ENCODE data around the gene IL1F10.
A peak's percentile ranks its signal among the peaks of the same experiment; 100 is the strongest.

The IL1F10 gene

DNA sequence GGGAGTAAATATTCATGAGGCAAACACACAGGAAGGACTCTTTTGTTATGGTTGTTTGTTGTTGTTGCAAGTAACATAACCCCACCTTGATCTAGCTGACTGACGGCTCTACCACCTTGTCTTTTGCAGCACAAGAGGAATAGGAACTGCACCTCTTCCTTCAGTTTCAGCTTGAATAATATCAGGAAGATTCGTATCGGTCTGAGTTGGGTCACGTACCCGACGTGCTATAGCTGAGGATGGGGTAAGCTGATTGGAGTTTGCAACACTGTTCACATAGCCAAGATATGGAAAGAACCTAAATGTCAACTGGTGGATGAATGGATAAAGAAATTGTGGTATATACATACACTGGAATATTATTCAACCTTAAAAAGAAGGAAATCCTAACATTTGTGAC lies 45.1 kb downstream of the IL1F10 start:
- DNase-seq (ENCODE audit: low read depth): no peak

DNA sequence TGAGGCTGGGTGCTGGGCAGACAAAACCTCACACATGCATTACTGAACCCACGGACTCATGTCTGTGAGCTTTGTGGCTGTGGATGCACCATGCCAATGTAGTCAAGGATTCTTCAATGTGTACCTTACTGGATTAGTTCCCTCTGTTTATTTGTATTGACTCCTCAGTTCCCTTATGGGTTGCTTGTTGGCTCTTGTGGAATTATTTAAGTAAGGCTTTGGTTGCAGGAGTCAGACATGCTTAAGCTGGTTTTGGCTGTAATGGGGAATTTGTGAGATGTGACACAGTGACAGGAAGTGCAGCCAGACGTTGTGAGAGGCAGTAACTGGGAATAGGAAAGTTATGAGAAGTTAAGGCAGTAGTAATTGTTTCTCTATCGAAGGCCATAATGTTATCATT lies 46.0 kb downstream of the IL1F10 start:
- DNase-seq (ENCODE audit: low read depth): no peak

DNA sequence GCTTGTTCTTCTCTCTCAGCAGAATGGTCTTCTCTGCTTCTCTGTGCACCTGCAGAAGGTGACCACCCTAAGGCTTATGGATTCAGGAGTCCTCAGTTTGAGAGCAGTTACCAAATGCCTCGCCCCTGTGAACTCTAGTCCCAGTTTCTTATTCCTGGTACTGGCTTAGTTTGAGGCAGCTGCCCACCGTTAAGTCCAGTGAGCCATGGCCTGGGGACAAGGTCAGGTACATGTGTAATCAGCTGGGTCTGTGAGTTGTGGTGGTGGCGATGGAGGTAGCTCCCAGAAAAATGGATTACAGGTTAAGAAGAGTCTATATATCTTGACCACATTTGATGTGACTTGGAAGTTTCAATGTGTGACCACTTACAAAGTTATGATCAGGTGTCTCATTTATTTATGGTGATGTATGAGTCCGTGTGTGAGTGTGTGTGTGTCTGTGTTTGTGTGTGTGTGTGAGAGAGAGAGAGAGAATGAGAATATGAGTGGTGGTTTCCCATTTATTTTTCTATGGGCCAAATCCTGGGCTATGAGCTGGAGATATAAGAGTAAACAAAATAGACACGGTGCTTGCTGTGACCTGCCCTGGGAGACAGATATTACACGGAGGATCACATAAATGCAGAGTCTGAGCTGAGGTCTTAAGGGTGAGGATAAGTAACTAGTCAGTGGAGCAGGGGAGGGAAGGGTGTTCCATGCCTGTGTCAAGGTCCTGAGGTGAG lies 46.6 kb downstream of the IL1F10 start:
- no peak for DNase-seq (ENCODE audit: low read depth)

DNA sequence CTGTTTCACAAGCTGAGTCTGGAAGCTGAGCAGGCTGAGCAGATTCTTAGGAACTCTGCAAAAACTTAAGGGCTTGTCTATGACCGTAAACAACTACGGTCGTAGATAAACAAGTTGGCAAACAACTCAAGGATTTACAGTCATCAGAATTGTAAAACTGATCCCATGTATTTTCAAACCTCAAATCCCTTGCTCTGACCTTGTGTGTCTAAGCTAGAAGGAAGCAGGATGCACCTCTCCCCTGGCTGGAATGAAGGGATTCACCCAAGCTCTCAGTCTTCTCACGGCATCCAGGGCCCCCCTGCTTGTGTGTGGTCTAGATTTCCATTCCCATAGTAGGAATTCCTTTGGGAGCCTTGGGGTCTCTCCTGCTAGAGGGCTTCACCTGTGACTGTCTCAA lies 47.2 kb downstream of the IL1F10 start:
- no peak for DNase-seq (ENCODE audit: low read depth)

DNA sequence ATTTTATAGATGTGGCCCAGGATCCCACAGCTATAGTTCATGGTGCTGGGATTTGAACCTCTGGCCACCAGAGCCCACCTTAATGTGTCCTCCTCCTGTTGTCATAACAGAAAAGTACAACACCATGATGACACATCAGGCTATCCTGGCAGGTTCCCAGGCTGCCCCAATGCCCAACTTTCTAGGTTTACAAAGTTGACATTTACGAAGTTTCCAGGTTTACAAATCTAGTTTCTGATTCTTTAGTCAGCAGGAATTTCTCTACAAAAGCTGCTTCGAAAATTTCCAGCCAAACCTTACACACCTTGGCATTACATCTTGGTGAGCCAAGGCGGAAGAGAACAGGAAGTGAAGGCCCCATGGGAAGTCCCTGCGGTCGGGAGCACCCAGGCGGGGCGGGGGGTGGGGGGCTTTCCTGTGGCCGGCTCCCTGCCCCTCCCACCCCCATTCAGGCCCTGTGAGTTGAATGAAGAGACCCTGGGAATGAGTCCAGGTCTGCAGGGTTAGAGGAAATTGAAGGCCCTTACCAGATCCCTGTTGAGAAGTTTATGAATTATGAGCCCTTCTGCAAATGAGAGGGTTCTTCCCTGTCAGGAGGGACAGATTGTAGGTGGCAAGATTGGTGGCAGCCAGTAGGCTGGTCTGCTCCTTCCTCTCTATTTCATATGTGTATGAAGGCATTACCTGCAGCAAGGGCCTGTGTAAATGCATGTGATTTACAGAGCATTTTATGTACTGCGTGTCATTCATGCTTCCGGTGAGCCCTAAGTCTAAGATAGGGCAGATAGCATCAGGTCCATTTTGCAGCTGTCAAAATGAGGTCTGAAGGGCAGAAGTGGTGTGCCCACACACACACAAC lies 48.6 kb downstream of the IL1F10 start:
- DNase-seq (ENCODE audit: low read depth): no peak

DNA sequence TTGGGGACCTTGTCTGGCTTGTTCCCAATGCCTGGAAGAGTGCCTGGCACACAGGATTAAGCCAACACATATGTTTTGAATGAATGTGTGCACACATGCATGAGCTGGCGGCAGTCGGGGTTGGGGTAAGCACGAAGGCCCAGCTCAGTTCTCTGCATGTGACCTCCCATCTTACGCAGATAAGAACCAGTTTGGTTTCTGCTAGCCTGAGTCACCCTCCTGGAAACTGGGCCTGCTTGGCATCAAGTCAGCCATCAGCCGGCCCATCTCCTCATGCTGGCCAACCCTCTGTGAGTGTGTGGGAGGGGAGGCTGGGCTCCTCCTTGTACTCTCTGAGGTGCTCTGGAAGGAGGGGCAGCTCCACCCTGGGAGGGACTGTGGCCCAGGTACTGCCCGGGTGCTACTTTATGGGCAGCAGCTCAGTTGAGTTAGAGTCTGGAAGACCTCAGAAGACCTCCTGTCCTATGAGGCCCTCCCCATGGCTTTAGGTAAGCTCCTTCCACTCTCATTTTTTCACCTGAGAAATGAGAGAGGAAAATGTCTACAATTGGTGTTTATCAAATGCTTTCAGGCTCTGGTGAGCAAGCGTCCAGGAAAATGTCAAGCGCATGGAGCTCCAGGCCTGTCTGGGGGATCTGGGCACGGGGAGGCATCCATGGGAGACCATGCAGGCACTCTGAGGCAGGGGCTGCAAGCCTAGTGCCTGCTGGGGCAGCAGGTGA lies 49.9 kb downstream of the IL1F10 start:
- peak; percentile 48 for DNase-seq (ENCODE audit: low read depth)

DNA sequence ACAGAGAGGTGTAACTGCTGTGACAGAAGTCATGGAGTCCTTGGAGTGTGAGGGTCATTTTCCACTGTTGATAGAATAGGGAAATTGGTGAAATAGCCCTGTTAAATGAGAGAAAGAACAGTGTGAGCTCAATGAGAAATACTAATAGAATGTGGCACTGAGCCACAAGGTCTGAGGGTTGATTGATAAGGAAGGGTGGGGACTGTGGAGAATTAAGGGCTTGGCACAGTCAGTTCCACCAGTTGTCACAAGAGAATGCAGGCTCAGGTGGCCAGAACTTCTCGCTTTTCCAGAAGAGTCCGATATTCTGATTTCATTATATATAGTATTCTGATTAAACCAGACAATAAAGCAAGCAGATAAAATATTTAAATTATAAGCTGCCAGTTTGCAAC lies 50.5 kb downstream of the IL1F10 start:
- no peak for DNase-seq (ENCODE audit: low read depth)

DNA sequence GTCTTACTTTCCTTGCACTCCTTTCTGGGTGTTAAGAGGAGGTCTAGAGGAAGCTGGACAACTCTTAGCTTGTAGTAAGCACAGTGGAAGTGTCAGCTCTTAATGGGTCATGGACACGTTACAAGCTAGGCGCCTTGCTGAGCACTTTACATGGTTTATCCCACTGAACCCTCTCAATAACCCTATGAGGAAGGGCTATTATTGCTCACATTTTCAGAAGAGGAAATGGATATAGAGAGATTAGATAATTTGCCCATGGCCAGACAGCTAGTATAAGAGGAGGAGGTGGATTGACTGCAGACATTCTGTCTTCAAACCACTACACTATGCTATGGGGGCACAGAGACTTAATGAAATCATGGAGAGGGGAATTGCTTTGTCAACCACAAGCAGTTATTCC lies 51.3 kb downstream of the IL1F10 start:
- DNase-seq (ENCODE audit: low read depth): no peak

DNA sequence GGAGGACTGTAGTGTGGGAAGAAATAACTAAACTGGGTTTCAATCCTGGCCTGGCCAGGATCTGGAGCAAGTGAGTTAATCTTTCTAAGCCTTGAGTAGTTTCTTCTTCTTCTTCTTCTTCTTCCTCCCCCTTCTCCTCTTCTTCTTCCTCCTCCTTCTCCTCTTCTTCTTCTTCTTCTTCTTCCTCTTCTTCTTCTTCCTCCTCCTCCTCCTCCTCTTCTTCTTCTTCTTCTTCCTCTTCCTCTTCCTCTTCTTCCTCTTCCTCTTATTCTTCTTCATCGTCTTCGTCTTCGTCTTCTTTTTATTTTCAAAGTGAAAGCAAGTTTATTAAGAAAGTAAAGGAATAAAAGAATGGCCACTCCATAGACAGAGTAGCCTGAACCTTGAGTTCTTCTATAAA lies 53.1 kb downstream of the IL1F10 start:
- DNase-seq (ENCODE audit: low read depth): no peak

DNA sequence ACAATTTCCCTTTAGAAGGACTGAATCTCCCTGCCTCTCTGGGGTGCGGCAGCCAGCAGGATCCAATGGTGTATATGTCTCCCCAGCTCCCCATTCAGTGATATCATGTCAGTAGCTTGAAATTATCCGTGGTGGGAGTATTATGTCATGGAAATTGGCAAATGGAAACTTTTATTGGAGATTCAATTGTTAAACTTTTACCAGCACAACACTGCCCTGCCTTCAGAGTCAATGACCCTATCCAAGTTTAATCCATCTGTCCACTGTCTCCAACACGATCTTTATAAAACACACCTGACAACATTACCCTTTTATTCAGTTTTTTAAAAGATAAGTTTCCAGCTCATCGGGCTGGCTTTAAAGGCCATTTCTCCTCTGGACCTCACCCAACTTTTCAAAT lies 54.6 kb downstream of the IL1F10 start:
- DNase-seq (ENCODE audit: low read depth): no peak

DNA sequence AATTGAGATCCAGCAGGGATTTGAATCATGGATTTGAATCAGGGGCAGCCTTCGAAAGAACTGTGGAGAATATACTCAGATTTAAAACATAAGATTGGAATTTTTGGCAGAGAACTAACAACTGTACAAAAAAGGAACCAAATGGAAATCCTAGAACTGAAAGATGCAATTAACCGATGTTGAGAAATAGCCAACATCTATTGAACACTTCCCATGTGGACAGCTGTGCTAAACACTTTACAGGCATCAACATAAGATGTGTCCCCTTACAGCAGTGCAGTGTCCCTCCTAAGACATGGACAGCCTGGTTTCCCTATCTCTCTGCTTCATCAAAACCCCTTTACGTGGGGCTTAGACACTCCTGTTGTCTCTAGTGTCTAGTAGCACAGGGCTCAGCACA lies 56.0 kb downstream of the IL1F10 start:
- DNase-seq (ENCODE audit: low read depth): no peak

DNA sequence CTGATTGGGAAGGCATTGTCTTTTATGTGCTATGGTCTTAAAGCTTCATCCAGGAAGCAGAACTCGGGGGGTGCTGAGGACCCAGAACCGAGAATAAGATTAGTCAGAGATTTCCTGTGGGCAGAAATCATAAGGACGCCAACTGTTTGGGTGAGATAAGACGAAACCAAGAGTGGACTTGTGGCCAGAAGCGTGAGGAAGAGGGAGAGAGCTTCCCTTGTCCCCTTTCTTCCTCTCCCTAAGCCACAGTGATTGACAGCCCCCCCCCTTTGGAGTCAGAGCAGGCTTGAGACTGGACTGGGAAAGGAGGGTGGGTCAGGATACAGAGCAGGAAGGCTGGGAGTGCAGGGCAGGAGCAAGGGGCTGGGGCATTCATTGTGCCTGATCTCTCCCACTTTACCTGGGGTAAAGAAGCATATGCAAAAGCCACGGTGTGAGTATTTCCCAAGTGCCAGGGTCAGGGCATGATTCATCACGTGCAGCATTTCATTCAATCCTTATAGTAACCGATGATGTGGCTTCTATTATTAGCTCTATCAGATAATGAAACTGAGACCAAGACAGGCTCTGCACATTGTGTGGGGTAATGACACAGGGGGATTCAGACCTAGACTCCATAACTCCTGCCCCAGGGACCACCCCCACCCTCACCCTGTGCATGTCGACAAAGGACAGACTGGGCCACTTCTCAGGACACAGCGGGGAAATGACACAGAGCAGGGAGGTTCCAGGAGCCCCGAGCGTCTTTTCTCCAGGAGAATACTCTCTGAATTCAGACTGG lies 56.6 kb downstream of the IL1F10 start:
- no peak for DNase-seq (ENCODE audit: low read depth)
